Neural cell (in vitro differentiated cells): ENCODE results near the gene PPP1R1A.

ENCODE experiments used
- CTCF ChIP-seq: fragments of 450-650 bp; IDR thresholded peaks from 2 replicates; pipeline ENCODE4 v1.5.1; 2014; ENCODE audit warnings: antibody characterized with exemption, mild to moderate bottlenecking, moderate library complexity; ENCODE audit not compliant: poor library complexity, severe bottlenecking
- RAD21 ChIP-seq: fragments of 450-650 bp; conservative IDR thresholded peaks from 2 replicates; pipeline ENCODE4 v1.6.1; 2014; ENCODE audit warnings: antibody characterized with exemption, mild to moderate bottlenecking, moderate library complexity

GRCh38 chr12:54631551-54631950, 43.1 kb upstream of the PPP1R1A start:
- TF ChIP-seq CTCF (no peak), RAD21 (no peak)
